C4-2B (cell line): ENCODE data around the gene NFATC2.

ENCODE experiments used
- ZFX ChIP-seq: fragments of 450-650 bp; IDR thresholded peaks from 2 replicates; pipeline ENCODE4 v1.6.1; 2017
- TF ChIP-seq, protein P1 (sequence below): fragments of 450-650 bp; conservative IDR thresholded peaks from 2 replicates; pipeline ENCODE4 v1.5.1; 2017; ENCODE audit warnings: mild to moderate bottlenecking

DNA sequence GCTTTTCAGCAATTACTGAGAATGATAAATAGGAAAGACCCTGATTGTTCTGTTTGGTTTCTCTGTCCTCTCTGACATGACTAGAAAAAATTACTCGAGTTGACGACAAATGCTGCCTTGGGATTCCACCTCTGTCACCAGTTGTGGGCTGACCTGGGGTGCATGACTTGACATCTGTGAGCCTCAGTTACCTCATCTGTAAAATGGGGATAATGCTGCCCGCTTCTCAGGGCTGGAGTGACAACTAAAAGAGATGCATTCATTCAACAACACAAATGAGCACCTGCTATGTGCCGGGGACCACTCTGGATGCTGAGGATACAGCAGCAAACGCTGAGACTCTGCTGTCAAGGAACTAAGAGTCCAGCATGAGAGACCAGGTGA lies 94.8 kb downstream of the NFATC2 start:
- TF ChIP-seq, protein P1, sequence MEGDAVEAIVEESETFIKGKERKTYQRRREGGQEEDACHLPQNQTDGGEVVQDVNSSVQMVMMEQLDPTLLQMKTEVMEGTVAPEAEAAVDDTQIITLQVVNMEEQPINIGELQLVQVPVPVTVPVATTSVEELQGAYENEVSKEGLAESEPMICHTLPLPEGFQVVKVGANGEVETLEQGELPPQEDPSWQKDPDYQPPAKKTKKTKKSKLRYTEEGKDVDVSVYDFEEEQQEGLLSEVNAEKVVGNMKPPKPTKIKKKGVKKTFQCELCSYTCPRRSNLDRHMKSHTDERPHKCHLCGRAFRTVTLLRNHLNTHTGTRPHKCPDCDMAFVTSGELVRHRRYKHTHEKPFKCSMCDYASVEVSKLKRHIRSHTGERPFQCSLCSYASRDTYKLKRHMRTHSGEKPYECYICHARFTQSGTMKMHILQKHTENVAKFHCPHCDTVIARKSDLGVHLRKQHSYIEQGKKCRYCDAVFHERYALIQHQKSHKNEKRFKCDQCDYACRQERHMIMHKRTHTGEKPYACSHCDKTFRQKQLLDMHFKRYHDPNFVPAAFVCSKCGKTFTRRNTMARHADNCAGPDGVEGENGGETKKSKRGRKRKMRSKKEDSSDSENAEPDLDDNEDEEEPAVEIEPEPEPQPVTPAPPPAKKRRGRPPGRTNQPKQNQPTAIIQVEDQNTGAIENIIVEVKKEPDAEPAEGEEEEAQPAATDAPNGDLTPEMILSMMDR = no peak
- TF ChIP-seq ZFX = no peak
